H1 (cell line): ENCODE data around the gene ELMO1. TPM values are rescaled to one million over a fixed set of nuclear protein-coding genes. Genes with fewer than 3 reads are reported as not detected.

Experiments
- CTCF ChIA-PET: fragments of 300-600 bp; sonication (Branson Sonifier 250); formaldehyde crosslinking; loops from one replicate; lab custom pipeline; 2021; ENCODE audit not compliant: partially characterized antibody; lab: Charles Lee
- POLR2A ChIA-PET: fragments of 300-600 bp; sonication (Branson Sonifier 250); formaldehyde crosslinking; loops from one replicate; lab custom pipeline; 2021; ENCODE audit warnings: inconsistent platforms; ENCODE audit not compliant: partially characterized antibody; lab: Charles Lee
- DNase-seq, 2 experiments: peaks; one replicate each; pipeline versions ENCODE4 v3.0.0 to v3.0.0-alpha.2; 2010 to 2022; ENCODE audit warnings: low spot score in 2 of 2, low read depth in 1 of 2, mixed read lengths in 1 of 2
- FAIRE-seq: peaks from 2 replicates; lab custom pipeline; 2011; peaks lifted over from hg19 to GRCh38; lab: Jason Lieb, UNC
- H2AFZ ChIP-seq: 2 replicates; pipeline ENCODE4 v1.8.1; 2012; ENCODE audit warnings: low read length, inconsistent platforms
- H2AK5ac ChIP-seq: 2 replicates; pipeline ENCODE4 v1.6.1; 2013; ENCODE audit warnings: low read depth, low read length
- H2BK120ac ChIP-seq: replicated peaks from 2 replicates; pipeline ENCODE3; 2013; ENCODE audit warnings: low read depth, low read length, inconsistent platforms
- H2BK12ac ChIP-seq: 2 replicates; pipeline ENCODE4 v1.6.1; 2013; ENCODE audit warnings: low read depth, low read length
- H2BK15ac ChIP-seq: 2 replicates; pipeline ENCODE4 v1.6.1; 2013; ENCODE audit warnings: low read length
- H2BK20ac ChIP-seq: 2 replicates; pipeline ENCODE4 v1.6.1; 2013; ENCODE audit warnings: low read length
- H2BK5ac ChIP-seq: 2 replicates; pipeline ENCODE4 v1.6.1; 2013; ENCODE audit warnings: low read depth, low read length
- H3K14ac ChIP-seq: 2 replicates; pipeline ENCODE4 v1.6.1; 2013; ENCODE audit warnings: inconsistent platforms; ENCODE audit not compliant: insufficient read length
- H3K18ac ChIP-seq: 2 replicates; pipeline ENCODE4 v1.6.1; 2013; ENCODE audit warnings: low read length; ENCODE audit errors: extremely low read depth
- H3K23ac ChIP-seq: 2 replicates; pipeline ENCODE4 v1.6.1; 2013; ENCODE audit warnings: inconsistent platforms; ENCODE audit not compliant: insufficient read length
- H3K23me2 ChIP-seq: 2 replicates; pipeline ENCODE4 v1.6.1; 2013; ENCODE audit warnings: low read depth, low read length
- H3K27ac ChIP-seq: 2 replicates; pipeline ENCODE4 v1.6.1; 2011; ENCODE audit warnings: low read depth, low read length, inconsistent platforms
- H3K27me3 ChIP-seq, 4 experiments: replicated peaks in 1 of 4; 1 replicate in 1 of 4; 2 replicates in 3 of 4; pipeline versions ENCODE4 v1.6.1 to v1.8.1; 2011 to 2013; ENCODE audit warnings: low read length in 3 of 4, mild to moderate bottlenecking in 3 of 4, inconsistent platforms in 2 of 4, mixed read lengths in 2 of 4, moderate library complexity in 1 of 4; ENCODE audit not compliant: control insufficient read depth in 3 of 4, insufficient read depth in 3 of 4; ENCODE audit errors: extremely low read depth in 1 of 4
- H3K36me3 ChIP-seq, 4 experiments: 2 replicates each; pipeline versions ENCODE4 v1.6.1 to v1.8.1; 2011 to 2013; ENCODE audit warnings: mild to moderate bottlenecking in 4 of 4, low read length in 3 of 4, moderate library complexity in 2 of 4, control low read depth in 1 of 4, inconsistent platforms in 1 of 4; ENCODE audit not compliant: insufficient read depth in 4 of 4, control insufficient read depth in 2 of 4
- H3K4ac ChIP-seq: replicated peaks from 2 replicates; pipeline ENCODE3; 2013; ENCODE audit warnings: low read length, low read depth, mixed read lengths, inconsistent platforms; ENCODE audit not compliant: insufficient read length
- H3K4me1 ChIP-seq, 4 experiments: replicated peaks in 1 of 4; 1 replicate in 1 of 4; 2 replicates in 3 of 4; pipeline versions ENCODE4 v1.6.1 to v1.8.1; 2011 to 2013; ENCODE audit warnings: low read length in 3 of 4, inconsistent platforms in 2 of 4, mixed read lengths in 1 of 4; ENCODE audit not compliant: insufficient read depth in 4 of 4, control insufficient read depth in 3 of 4
- H3K4me2 ChIP-seq, 2 experiments: 2 replicates each; pipeline versions ENCODE4 v1.6.1 to v1.8.1; 2011 to 2013; ENCODE audit warnings: low read depth in 2 of 2, low read length in 2 of 2, control low read depth in 1 of 2, inconsistent platforms in 1 of 2, mild to moderate bottlenecking in 1 of 2; ENCODE audit not compliant: insufficient read depth in 1 of 2
- H3K4me3 ChIP-seq, 4 experiments: fragments of 200-600, 300-600 bp in 1 of 4; sonication (generic), shearing (Covaris generic), sonication (Bioruptor Twin) in 1 of 4; 2 replicates each; pipeline versions ENCODE4 v1.5.1 to v1.8.1; 2011 to 2016; ENCODE audit warnings: low read length in 4 of 4, low read depth in 3 of 4, control low read depth in 2 of 4, inconsistent platforms in 2 of 4, mild to moderate bottlenecking in 2 of 4, mixed read lengths in 1 of 4, moderate library complexity in 1 of 4; ENCODE audit not compliant: insufficient read depth in 2 of 4; ENCODE audit errors: extremely low read depth in 1 of 4
- H3K56ac ChIP-seq: replicated peaks from 2 replicates; pipeline ENCODE3; 2013; ENCODE audit warnings: low read depth, mild to moderate bottlenecking, mixed read lengths, low read length, inconsistent platforms; ENCODE audit not compliant: insufficient read length
- H3K79me1 ChIP-seq: 2 replicates; pipeline ENCODE4 v1.6.1; 2013; ENCODE audit warnings: low read depth, low read length, control low read depth
- H3K79me2 ChIP-seq, 2 experiments: 2 replicates each; pipeline versions ENCODE4 v1.6.1 to v1.8.1; 2012 to 2013; ENCODE audit warnings: low read length in 2 of 2, mild to moderate bottlenecking in 2 of 2, inconsistent platforms in 1 of 2; ENCODE audit not compliant: insufficient read depth in 2 of 2, control insufficient read depth in 1 of 2
- H3K9ac ChIP-seq, 4 experiments: replicated peaks in 1 of 4; 1 replicate in 1 of 4; 2 replicates in 3 of 4; pipeline versions ENCODE4 v1.6.1 to v1.8.1; 2011 to 2013; ENCODE audit warnings: low read depth in 3 of 4, low read length in 3 of 4, control low read depth in 2 of 4, mild to moderate bottlenecking in 2 of 4, moderate library complexity in 2 of 4, inconsistent platforms in 1 of 4; ENCODE audit errors: extremely low read depth in 1 of 4
- H3K9me3 ChIP-seq, 2 experiments: 2 replicates each; pipeline versions ENCODE4 v1.6.1 to v1.8.1; 2012 to 2013; ENCODE audit warnings: mild to moderate bottlenecking in 2 of 2, moderate library complexity in 2 of 2, control low read depth in 1 of 2, inconsistent platforms in 1 of 2, low read depth in 1 of 2, low read length in 1 of 2, mixed read lengths in 1 of 2; ENCODE audit not compliant: insufficient read depth in 2 of 2
- H4K20me1 ChIP-seq, 2 experiments: replicated peaks in 1 of 2; 2 replicates each; pipeline versions ENCODE3 to v1.8.1; 2011 to 2013; ENCODE audit warnings: inconsistent platforms in 2 of 2, low read length in 2 of 2, mild to moderate bottlenecking in 1 of 2; ENCODE audit not compliant: insufficient read depth in 2 of 2, control insufficient read depth in 1 of 2
- H4K5ac ChIP-seq: 2 replicates; pipeline ENCODE4 v1.6.1; 2013; ENCODE audit warnings: low read length, low read depth, mixed read lengths, inconsistent platforms; ENCODE audit not compliant: insufficient read length
- H4K8ac ChIP-seq: 2 replicates; pipeline ENCODE4 v1.8.0; 2013; ENCODE audit warnings: mild to moderate bottlenecking, moderate library complexity, low read length, inconsistent platforms; ENCODE audit not compliant: insufficient read depth; ENCODE audit errors: extremely low read depth
- H4K91ac ChIP-seq: replicated peaks from 2 replicates; pipeline ENCODE3; 2013; ENCODE audit warnings: low read length, mixed read lengths, inconsistent platforms; ENCODE audit not compliant: insufficient read length
- CTBP2 ChIP-seq: IDR thresholded peaks from 2 replicates; pipeline ENCODE4 v1.7.0; 2011; ENCODE audit warnings: borderline replicate concordance, mild to moderate bottlenecking, moderate library complexity, mixed read lengths, low read length; ENCODE audit not compliant: insufficient read depth, insufficient read length
- EP300 ChIP-seq, 2 experiments: IDR thresholded peaks; 1 replicate in 1 of 2; 2 replicates in 1 of 2; pipeline ENCODE4 v1.6.1; 2011 to 2012; ENCODE audit warnings: low read depth in 2 of 2, low read length in 2 of 2, mild to moderate bottlenecking in 2 of 2, borderline replicate concordance in 1 of 2, inconsistent platforms in 1 of 2, moderate library complexity in 1 of 2
- KDM5A ChIP-seq: fragments of 200-600 bp; IDR thresholded peaks from 2 replicates; pipeline ENCODE4 v1.7.1; 2012; ENCODE audit warnings: mild to moderate bottlenecking, low read length, inconsistent platforms, mixed read lengths
- NRF1 ChIP-seq: IDR thresholded peaks from 2 replicates; pipeline ENCODE4 v1.6.1; 2011; ENCODE audit warnings: mild to moderate bottlenecking, low read depth, low read length, improper control_type of control experiment
- RAD21 ChIP-seq, 2 experiments: IDR thresholded peaks in 1 of 2; conservative IDR thresholded peaks in 1 of 2; 2 replicates each; pipeline ENCODE4 v1.6.1; 2011; ENCODE audit warnings: low read depth in 2 of 2, low read length in 2 of 2, improper control_type of control experiment in 1 of 2, inconsistent platforms in 1 of 2, mild to moderate bottlenecking in 1 of 2, moderate library complexity in 1 of 2
- SAP30 ChIP-seq: fragments of 300-600 bp; sonication (generic); IDR thresholded peaks from 2 replicates; pipeline ENCODE4 v1.7.1; 2012; ENCODE audit warnings: low read length, moderate library complexity, mild to moderate bottlenecking, inconsistent platforms; ENCODE audit not compliant: insufficient read depth, insufficient replicate concordance
- WGBS, 2 experiments: shearing (Covaris generic) in 1 of 2; methylation state at CpG; one replicate each; pipeline versions ENCODE4 v1.1.6 to v1.1.7; 2013 to 2015; ENCODE audit warnings: low lambda C conversion rate in 2 of 2, mixed read lengths in 2 of 2, inconsistent platforms in 1 of 2, low coverage in 1 of 2, missing lambda C conversion rate in 1 of 2; ENCODE audit not compliant: insufficient replicate concordance in 2 of 2, insufficient coverage in 1 of 2, insufficient read length in 1 of 2; ENCODE audit errors: extremely low coverage in 1 of 2, missing lambda C conversion rate in 1 of 2; 5-methylcytosine and 5-hydroxymethylcytosine counted together
- polyA plus RNA-seq, 7 experiments: library from polyadenylated mRNA; depleted of rRNA in 3 of 7; stranded (reverse) in 5 of 7; unstranded in 2 of 7; fragments of >200 nt in 5 of 7; fragments of 200-250 nt in 2 of 7; gene quantifications; 1 replicate in 5 of 7; 2 replicates in 1 of 7; 4 replicates in 1 of 7; pipeline versions ENCODE4 v1.2.1 to v1.2.3, GENCODE V29; 2011 to 2013; ENCODE audit warnings: missing spikeins in 2 of 7, mixed read lengths in 2 of 7
- total RNA-seq: library from RNA; stranded (reverse); fragmentation: NEBNext Ultra II Directional; extraction: Animal tissue kit (Norgen Biotek cat#: 25700); gene quantifications from 2 replicates; pipeline ENCODE4 v1.2.1, GENCODE V29; 2021

The ELMO1 gene
- total and polyA plus RNA-seq, 2 of the 8 experiments (the other 6 are each of a cell fraction or from before 2014, with no cell fraction given) = 18.4 to 21.0 TPM

- Histone ChIP-seq H3K4me1 (peaks cover 2 to 7% (median 5%) of the 10 kb centered on the region in 4 experiments; a peak in 5 of 7 replicates), H3K27ac (no peak overlapping the region), H3K4me3 (no peak overlapping the region), H4K20me1 (no peaks in the 10 kb centered on the region), H2BK20ac (no peak overlapping the region), H3K4ac (no peak overlapping the region), H4K8ac (no peak overlapping the region), H4K5ac (no peak overlapping the region), H3K4me2 (no peak overlapping the region), H3K14ac (no peak overlapping the region), H3K23me2 (no peaks in the 10 kb centered on the region), H2AK5ac (no peak overlapping the region), H3K9ac (no peak overlapping the region), H3K36me3 (no peaks in the 10 kb centered on the region), H4K91ac (no peak overlapping the region), H2BK12ac (no peak overlapping the region), H3K79me2 (no peaks in the 10 kb centered on the region), H3K27me3 (no peaks in the 10 kb centered on the region), H3K56ac (no peak overlapping the region), H2BK15ac (no peak overlapping the region), H3K18ac (no peak overlapping the region), H2BK5ac (no peak overlapping the region), H3K23ac (no peak overlapping the region), H2BK120ac (no peak overlapping the region), H2AFZ (no peak overlapping the region), H3K9me3 (no peaks in the 10 kb centered on the region), H3K79me1 (no peaks in the 10 kb centered on the region; the same call in 1 of the 2 replicates)
- TF ChIP-seq EP300 (IDR thresholded peaks at IDR 0.05; ENCODE audit: borderline replicate concordance in 1 of 2, low read depth in 2 of 2, low read length in 2 of 2) (no peak), CTBP2 (no peak), SAP30 (no peak), RAD21 (IDR thresholded peaks at IDR 0.05 in 1 of 2, conservative IDR thresholded peaks at IDR 0.05 in 1 of 2; ENCODE audit: low read depth in 2 of 2, low read length in 2 of 2) (no peak), NRF1 (no peak), KDM5A (no peak)
- FAIRE-seq (no peak), DNase-seq (no peak)
- ChIA-PET POLR2A (no interaction called here), CTCF (interaction anchor here (0.5 to 3.8 kb wide), 14 partner anchors 26 to 380 kb away, joined by 3 to 40 read pairs (median 4); no protein-coding TSS in a partner anchor)
- whole genome bisulfite sequencing, 2 experiments = 93% methylated on average over 13 of the region's 13 CpGs; no CpG with 5 or more reads in 1 of the 2 experiments
These were observed 96.3 kb downstream of the ELMO1 start for GRCh38 chr7:37352251-37352880.
